SH-SY5Y (cell line): Measurements from ENCODE around the gene ANKS4B.

ENCODE experiments used
- GATA2 ChIP-seq: IDR thresholded peaks from 2 replicates; pipeline ENCODE4 v1.6.1; 2011; ENCODE audit warnings: mild to moderate bottlenecking, low read depth, low read length
- GATA3 ChIP-seq: IDR thresholded peaks from 2 replicates; pipeline ENCODE4 v1.6.1; 2011; ENCODE audit warnings: low read depth, mild to moderate bottlenecking, low read length, moderate library complexity

DNA sequence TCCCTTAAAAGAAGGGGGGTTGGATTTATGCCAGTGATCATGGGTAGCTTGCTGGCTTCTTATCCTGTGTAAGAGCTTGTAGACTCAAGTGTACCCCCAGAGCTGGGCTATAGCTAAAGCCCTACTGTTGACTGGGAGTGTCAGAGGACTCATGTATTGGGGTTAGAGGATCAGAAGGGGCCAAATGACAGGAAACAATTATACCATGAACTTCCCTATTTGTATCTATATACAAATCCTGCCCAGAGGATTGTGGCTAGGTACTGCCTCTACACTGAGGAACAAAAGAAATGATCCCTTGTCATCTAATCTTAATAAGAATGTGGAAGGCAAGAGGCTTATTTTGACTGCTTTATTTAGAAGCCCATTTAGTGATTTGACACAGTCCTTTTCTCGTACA is 36.4 kb upstream of the ANKS4B start:
- TF ChIP-seq GATA2 (no peak), GATA3 (no peak)
